ENCODE results near the gene UBXN2A.

UBXN2A gene, protein sequence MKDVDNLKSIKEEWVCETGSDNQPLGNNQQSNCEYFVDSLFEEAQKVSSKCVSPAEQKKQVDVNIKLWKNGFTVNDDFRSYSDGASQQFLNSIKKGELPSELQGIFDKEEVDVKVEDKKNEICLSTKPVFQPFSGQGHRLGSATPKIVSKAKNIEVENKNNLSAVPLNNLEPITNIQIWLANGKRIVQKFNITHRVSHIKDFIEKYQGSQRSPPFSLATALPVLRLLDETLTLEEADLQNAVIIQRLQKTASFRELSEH

DNA sequence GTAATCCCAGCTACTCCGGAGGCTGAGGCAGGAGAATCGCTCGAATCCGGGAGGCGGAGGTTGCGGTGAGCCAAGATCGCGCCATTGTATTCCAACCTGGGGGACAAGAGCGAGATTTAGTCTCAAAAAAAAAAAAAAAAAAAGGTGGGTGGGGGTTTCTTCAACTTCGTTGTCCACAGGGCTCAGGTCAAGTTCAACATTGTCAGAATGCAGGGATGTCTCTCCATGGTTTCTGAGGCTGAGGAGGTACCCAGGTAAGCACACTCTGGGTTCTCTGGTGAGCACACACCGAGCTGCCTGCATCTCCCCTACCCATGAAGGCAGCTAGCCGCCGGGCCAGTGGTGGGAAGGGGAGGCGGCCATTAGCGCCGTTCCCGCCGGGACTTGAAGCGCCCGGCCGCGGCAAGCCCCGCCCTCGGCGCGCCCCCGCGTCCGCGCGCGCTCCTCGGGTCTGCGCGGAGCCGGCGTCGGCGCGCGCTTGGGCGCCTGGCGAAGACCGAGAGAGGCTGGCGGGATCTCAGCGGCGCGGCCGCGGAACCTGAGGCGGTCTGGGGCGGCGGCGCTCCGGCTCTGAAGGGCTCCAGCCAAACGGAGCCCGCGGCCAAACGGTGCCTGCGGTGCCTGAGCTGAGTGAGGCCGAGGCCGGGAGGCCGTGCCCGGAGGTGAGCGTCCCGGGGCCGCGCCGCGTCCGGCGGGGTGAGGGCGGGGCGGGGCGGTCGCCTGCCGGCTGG lies at the start of gene UBXN2A:
TSS of gene UBXN2A (plus strand) at position 477 of the 731 bp plus-strand sequence. CDS start 17,852 bp downstream, outside the sequence.
- TF ChIP-seq, protein P1, sequence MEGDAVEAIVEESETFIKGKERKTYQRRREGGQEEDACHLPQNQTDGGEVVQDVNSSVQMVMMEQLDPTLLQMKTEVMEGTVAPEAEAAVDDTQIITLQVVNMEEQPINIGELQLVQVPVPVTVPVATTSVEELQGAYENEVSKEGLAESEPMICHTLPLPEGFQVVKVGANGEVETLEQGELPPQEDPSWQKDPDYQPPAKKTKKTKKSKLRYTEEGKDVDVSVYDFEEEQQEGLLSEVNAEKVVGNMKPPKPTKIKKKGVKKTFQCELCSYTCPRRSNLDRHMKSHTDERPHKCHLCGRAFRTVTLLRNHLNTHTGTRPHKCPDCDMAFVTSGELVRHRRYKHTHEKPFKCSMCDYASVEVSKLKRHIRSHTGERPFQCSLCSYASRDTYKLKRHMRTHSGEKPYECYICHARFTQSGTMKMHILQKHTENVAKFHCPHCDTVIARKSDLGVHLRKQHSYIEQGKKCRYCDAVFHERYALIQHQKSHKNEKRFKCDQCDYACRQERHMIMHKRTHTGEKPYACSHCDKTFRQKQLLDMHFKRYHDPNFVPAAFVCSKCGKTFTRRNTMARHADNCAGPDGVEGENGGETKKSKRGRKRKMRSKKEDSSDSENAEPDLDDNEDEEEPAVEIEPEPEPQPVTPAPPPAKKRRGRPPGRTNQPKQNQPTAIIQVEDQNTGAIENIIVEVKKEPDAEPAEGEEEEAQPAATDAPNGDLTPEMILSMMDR (IDR thresholded peaks at IDR 0.05) = no peak
- DNase-seq (ENCODE audit: low spot score) = peak; percentile 79
- Histone ChIP-seq H3K27ac (peak within 1 kb of the TSS; percentile 95 to 96), H3K4me3 (peak within 1 kb of the TSS; percentile 92)

DNA sequence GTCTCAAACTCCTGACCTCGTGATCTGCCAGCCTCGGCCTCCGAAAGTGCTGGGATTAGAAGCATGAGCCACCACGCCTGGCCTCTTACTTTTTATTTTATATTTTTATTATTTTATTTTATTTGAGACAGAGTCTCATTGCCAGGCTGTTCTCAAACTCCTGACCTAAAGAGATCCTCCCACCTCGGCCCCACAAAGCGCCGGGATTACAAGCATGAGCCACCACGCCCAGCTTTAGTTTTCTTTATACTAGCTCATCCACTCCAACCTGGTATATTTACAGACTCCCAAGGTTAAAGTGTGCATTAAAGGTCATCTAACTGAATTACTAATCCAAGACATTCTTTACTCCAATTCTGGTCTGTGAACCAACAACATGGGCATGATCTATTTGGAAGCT lies 40.1 kb upstream of the UBXN2A start:
- H3K4me3 ChIP-seq = no peak overlapping the region
- no peak overlapping the region for H3K27ac ChIP-seq
- DNase-seq (ENCODE audit: low spot score) = no peak
- TF ChIP-seq, protein P1 (IDR thresholded peaks at IDR 0.05) = no peak

DNA sequence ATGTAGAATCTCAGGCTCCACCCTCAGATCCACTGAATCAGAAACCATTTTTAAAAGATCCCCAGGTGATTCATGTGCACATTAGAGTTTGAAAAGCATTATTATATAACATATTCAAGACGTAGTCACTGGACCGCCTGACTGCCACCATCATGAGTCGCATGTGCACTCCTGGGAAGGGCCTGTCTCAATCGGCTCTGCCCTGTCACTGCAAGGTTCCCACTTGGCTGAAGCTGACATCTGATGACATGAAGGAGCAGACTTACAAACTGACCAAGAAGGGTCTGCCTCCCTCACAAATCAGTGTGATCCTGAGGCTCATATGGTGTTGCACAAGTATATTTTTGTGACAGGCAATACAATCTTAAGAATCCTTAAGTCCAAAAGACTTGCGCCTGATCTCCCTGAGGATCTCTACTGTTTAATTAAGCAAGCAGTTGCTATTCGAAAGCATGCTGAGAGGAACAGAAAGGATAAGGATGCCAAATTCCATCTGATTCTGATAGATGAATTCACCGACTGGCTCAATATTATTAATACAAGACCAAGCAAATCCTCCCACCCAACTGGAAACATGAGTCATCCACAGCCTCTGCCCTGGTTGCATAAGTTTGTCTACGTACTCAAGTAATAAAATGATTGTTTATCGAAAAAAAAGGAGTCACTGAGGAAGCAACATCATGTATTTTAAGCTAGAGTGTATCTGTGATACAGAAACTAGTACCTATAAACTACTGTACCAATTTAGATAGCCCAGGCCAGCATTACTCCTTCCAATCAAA lies 39.5 kb upstream of the UBXN2A start:
- Histone ChIP-seq H3K27ac (peak overlapping the region in 1 of 2 donors; percentile 9), H3K4me3 (no peak overlapping the region)
- TF ChIP-seq, protein P1 (IDR thresholded peaks at IDR 0.05) = no peak
- no peak for DNase-seq (ENCODE audit: low spot score)

DNA sequence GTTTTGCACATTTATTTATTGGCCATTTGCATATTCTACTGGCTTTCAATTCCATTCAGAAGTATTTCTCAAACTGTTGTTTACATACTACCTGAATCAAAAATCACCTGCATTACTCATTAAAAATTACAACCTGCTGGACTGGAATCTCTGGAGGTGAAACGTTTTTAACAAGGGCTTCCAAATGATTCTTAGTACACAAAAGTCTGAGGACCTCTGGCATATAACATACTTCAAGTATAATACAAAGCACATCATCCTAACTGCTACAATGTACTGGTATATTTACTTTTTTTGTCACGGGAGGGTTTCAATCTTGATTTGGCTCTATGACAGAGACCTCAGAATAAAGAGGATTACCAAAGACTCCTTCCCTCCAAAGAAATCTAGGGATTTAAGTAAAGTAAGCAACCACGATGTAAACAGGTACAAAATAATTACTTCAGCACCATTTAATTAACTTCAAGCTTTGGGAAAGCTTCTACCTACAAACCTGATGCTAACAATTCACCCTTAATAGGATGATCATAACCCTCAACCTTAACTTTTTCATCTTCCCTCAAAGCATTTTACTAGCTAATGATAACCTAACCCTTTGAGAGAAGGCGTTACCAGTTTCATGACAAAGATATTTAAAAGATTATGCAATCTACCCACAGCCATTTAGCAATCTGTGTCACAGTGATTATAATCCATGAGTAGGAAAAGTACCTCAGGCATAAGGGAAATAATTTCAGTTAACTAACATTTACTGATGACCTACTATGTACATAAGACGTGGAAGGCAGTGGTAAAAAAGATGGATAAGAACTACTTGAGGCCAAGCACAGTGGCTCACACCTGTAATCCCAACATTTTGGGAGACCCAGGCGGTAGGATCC lies 38.1 kb upstream of the UBXN2A start:
- TF ChIP-seq, protein P1 (IDR thresholded peaks at IDR 0.05) = no peak
- Histone ChIP-seq H3K4me3 (no peak overlapping the region), H3K27ac (no peak overlapping the region)
- DNase-seq (ENCODE audit: low spot score) = no peak

DNA sequence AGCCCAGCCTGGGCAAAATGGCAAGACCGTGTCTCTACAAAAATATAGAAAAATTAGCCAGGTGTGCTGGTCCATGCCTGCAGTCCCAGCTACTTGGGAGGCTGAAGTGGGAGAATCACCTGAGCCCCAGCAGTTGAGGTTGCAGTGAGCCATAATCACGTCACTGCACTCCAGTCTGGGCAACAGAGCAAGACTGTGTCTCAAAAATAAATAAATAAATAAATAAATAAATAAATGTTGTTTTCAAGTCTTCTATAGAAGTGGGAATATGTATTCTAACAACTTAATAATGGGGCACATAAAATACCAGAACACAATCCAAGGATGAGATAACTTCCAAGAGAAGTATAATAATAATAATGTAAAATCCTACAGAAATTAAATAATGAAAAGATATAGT lies 37.2 kb upstream of the UBXN2A start:
- TF ChIP-seq, protein P1 (IDR thresholded peaks at IDR 0.05) = no peak
- Histone ChIP-seq H3K4me3 (no peak overlapping the region), H3K27ac (no peak overlapping the region)
- no peak for DNase-seq (ENCODE audit: low spot score)

DNA sequence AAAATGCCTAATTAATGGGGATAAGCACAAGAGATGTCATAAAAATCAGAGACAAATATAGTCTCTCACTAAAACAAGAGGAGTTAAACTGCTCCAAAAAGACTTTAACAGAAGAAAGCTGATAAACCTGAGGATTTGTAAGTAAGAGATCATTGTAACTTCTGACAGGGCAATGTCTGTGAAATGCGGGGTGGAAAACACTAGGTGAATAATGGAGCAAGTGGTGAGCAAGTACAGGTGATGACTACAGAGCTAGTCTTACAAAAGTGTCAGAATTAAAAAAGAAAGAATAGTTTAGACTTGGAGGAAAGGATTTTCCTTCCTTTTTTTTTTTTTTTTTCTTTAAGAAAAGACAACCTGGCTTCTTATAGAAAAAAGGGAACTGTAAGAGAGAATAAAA lies 36.0 kb upstream of the UBXN2A start:
- H3K27ac ChIP-seq = no peak overlapping the region
- no peak overlapping the region for H3K4me3 ChIP-seq
- TF ChIP-seq, protein P1 (IDR thresholded peaks at IDR 0.05) = no peak
- DNase-seq (ENCODE audit: low spot score) = no peak

All from coronary artery (tissue), 2 donors.